Kidney (tissue), 14 donors: ENCODE measurements around the gene NME5. TPM values are rescaled to one million over a fixed set of nuclear protein-coding genes. Genes with fewer than 3 reads are reported as not detected.

Experiments
- DNase-seq, 5 donors: peaks; one replicate each; pipeline ENCODE4 v3.0.0-alpha.2; 2013 to 2020
- FAIRE-seq: peaks from 2 replicates; lab custom pipeline; 2012; peaks lifted over from hg19 to GRCh38; lab: Jason Lieb, UNC
- H3K27ac ChIP-seq, 2 donors: one replicate each; pipeline ENCODE4 v1.7.0; 2013; ENCODE audit warnings: low read depth in 2 of 2, low read length in 2 of 2, inconsistent platforms in 1 of 2
- H3K27me3 ChIP-seq: one replicate; pipeline ENCODE4 v1.7.1; 2013; ENCODE audit warnings: low read length, inconsistent platforms; ENCODE audit not compliant: control insufficient read depth, insufficient read depth
- H3K36me3 ChIP-seq, 3 donors: one replicate each; pipeline versions ENCODE4 v1.7.0 to v1.7.1; 2013; ENCODE audit warnings: low read length in 3 of 3, control low read depth in 1 of 3, inconsistent platforms in 1 of 3; ENCODE audit not compliant: insufficient read depth in 3 of 3, control insufficient read depth in 2 of 3
- H3K4me1 ChIP-seq, 3 donors: one replicate each; pipeline versions ENCODE4 v1.7.0 to v1.7.1; 2013; ENCODE audit warnings: low read length in 3 of 3, inconsistent platforms in 1 of 3, low read depth in 1 of 3; ENCODE audit not compliant: control insufficient read depth in 2 of 3, insufficient read depth in 2 of 3
- H3K4me3 ChIP-seq, 3 donors: one replicate each; pipeline versions ENCODE4 v1.7.0 to v1.8.1; 2013; ENCODE audit warnings: low read length in 3 of 3, control low read depth in 1 of 3, inconsistent platforms in 1 of 3
- H3K9ac ChIP-seq, 3 donors: one replicate each; pipeline versions ENCODE4 v1.7.0 to v1.7.1; 2013; ENCODE audit warnings: low read length in 3 of 3, control low read depth in 1 of 3, inconsistent platforms in 1 of 3
- H3K9me3 ChIP-seq, 3 donors: one replicate each; pipeline versions ENCODE4 v1.7.0 to v1.7.1; 2013; ENCODE audit warnings: low read length in 3 of 3, control low read depth in 1 of 3, inconsistent platforms in 1 of 3; ENCODE audit not compliant: control insufficient read depth in 2 of 3, insufficient read depth in 1 of 3
- intact Hi-C: fragments of 100-400 bp; cut with DNase I; formaldehyde crosslinking; loops from one replicate; pipeline ENCODE4 v1.11.1; 2022
- polyA plus RNA-seq: library from polyadenylated mRNA; stranded (reverse); fragments of 350-450 nt; fragmentation: Illumina TruSeq; extraction: RNeasy Lipid Tissue Mini Kit (QIAGEN cat#74804); gene quantifications from one replicate; pipeline ENCODE4 v1.2.3, GENCODE V29; 2014; ENCODE audit warnings: low read depth, low replicate concordance; ENCODE audit not compliant: insufficient read depth
- total RNA-seq: library from RNA; stranded (reverse); fragmentation: NEBNext Ultra II Directional; extraction: Animal tissue kit (Norgen Biotek cat#: 25700); gene quantifications from one replicate; pipeline ENCODE4 v1.2.1, GENCODE V29; 2021
- TF ChIP-seq, protein P1 (sequence below): IDR thresholded peaks from 3 replicates; pipeline ENCODE4 v1.5.1; 2012; ENCODE audit warnings: mild to moderate bottlenecking, moderate library complexity, borderline replicate concordance; ENCODE audit not compliant: insufficient read depth; ENCODE audit errors: extremely low read depth
- donor health status: control.
- donor health status: control.
- donor health status: control.
- donor health status: control.
- donor health status: control.
- donor health status: DM: yes; HTN: yes; CAD: no.
- donor health status: Normal renal cell carcinoma (clear cell type).

Gene NME5
- total and polyA plus RNA-seq, 2 donors from 2014 or later: 20.6 to 30.2 TPM

DNA sequence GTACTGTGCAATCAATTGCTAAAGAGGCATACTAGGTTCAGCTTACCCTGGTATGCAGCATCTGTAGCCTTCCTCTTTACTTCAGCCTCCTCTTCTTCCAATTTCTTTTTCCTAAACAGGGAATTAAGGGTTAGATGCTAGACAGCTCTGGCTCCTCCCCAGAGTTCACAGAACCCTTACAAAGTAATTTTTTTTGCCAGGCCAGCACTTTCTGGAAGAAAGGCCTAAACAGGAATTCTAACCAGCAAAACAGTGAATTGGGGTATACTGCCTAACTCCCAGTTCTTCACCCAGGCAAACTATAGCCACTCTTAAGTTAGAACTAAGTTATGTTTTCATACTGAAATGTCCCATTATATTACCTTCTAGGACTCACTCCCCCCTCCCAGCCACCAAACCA is 31.1 kb upstream of the NME5 start:
- Histone ChIP-seq H3K9me3 (no peaks in the 10 kb centered on the region), H3K4me1 (no peaks in the 10 kb centered on the region), H3K27ac (no peak overlapping the region), H3K27me3 (no peaks in the 10 kb centered on the region), H3K4me3 (no peak overlapping the region), H3K9ac (no peak overlapping the region), H3K36me3 (peaks cover 26 to 76% (median 55%) of the 10 kb centered on the region in 3 donors)
- intact Hi-C loops: no loop called here
- FAIRE-seq (no peak), DNase-seq (no peak)
- TF ChIP-seq, protein P1, sequence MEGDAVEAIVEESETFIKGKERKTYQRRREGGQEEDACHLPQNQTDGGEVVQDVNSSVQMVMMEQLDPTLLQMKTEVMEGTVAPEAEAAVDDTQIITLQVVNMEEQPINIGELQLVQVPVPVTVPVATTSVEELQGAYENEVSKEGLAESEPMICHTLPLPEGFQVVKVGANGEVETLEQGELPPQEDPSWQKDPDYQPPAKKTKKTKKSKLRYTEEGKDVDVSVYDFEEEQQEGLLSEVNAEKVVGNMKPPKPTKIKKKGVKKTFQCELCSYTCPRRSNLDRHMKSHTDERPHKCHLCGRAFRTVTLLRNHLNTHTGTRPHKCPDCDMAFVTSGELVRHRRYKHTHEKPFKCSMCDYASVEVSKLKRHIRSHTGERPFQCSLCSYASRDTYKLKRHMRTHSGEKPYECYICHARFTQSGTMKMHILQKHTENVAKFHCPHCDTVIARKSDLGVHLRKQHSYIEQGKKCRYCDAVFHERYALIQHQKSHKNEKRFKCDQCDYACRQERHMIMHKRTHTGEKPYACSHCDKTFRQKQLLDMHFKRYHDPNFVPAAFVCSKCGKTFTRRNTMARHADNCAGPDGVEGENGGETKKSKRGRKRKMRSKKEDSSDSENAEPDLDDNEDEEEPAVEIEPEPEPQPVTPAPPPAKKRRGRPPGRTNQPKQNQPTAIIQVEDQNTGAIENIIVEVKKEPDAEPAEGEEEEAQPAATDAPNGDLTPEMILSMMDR: no peak

DNA sequence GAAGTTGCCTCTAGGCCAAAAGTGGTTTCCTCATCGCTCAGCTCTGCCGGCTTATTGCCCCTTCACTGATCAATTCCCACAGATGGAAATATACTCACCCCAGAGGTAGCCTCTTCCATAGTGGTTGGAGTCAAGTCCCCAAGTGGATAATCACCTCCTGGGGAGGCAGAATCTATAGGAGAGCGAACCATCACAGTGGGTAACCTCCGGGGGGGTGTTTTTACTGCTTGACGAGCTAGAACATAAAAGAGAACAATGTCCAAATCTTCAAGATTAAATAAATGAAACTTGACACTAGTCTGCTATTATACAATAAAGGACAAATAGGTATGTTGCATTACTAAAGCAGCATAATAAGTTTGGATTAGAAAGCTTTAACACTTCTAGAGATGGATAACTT is 29.9 kb upstream of the NME5 start:
- Histone ChIP-seq H3K36me3 (peaks cover 32 to 83% (median 64%) of the 10 kb centered on the region in 3 donors), H3K27ac (no peak overlapping the region), H3K9me3 (no peaks in the 10 kb centered on the region), H3K4me3 (no peak overlapping the region), H3K4me1 (no peaks in the 10 kb centered on the region), H3K27me3 (no peaks in the 10 kb centered on the region), H3K9ac (no peak overlapping the region)
- DNase-seq: no peak
- FAIRE-seq: no peak
- intact Hi-C loops: no loop called here
- TF ChIP-seq, protein P1: no peak

GRCh38 chr5:138163721-138164120 is 24.5 kb upstream of the NME5 start:
- peaks cover 29 to 93% (median 69%) of the 10 kb centered on the region in 3 donors for H3K36me3 ChIP-seq
- H3K9ac ChIP-seq: no peak overlapping the region
- H3K9me3 ChIP-seq: no peaks in the 10 kb centered on the region
- TF ChIP-seq, protein P1: no peak
- H3K27ac ChIP-seq: no peak overlapping the region
- intact Hi-C loops: no loop called here
- FAIRE-seq (no peak), DNase-seq (no peak)
- no peaks in the 10 kb centered on the region for H3K27me3 ChIP-seq
- H3K4me1 ChIP-seq: no peaks in the 10 kb centered on the region
- no peak overlapping the region for H3K4me3 ChIP-seq

DNA sequence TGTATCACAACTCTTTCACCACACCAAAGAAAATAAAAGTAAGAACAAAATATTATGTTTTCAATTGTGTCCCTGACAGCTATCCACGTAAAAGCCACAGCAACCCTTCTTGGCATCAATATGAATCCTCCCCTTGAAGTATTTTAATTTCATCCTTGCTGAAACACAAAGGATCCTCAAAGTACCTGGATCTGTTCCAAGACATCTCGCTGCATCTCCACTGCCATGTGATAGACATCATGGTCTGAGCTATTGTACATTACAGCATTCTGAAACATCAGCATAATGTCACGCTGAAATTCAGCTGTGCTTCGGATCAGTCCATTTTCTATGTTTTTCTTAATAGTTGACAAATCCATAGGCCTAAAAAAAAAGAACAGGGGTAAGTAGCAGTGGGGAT is 21.5 kb upstream of the NME5 start:
- no peaks in the 10 kb centered on the region for H3K27me3 ChIP-seq
- FAIRE-seq: no peak

More for the DNA sequence above, 21.5 kb upstream of the NME5 start:
- TF ChIP-seq, protein P1: no peak
- intact Hi-C loops: no loop called here
- no peaks in the 10 kb centered on the region for H3K4me1 ChIP-seq
- no peak for DNase-seq
- no peak overlapping the region for H3K9ac ChIP-seq
- no peaks in the 10 kb centered on the region for H3K9me3 ChIP-seq
- no peak overlapping the region for H3K27ac ChIP-seq
- no peak overlapping the region for H3K4me3 ChIP-seq
- peaks cover 19 to 72% (median 65%) of the 10 kb centered on the region in 3 donors for H3K36me3 ChIP-seq
